WTC11 (cell line): ENCODE results near the gene NMUR1. TPM values are rescaled to one million over a fixed set of nuclear protein-coding genes. Genes with fewer than 3 reads are reported as not detected.

Source experiments
- ATAC-seq: fragments of 200-7000 bp; cut with Tn5 transposase; 2 replicates; pipeline ENCODE4 v1.10.0; 2021; ENCODE audit warnings: mild to moderate bottlenecking, moderate library complexity
- CTCF ChIA-PET: fragments of 300-600 bp; sonication (Branson Sonifier 250); formaldehyde crosslinking; loops from one replicate; lab custom pipeline; 2021; ENCODE audit warnings: antibody characterized with exemption; lab: Charles Lee
- POLR2A ChIA-PET: fragments of 350-600 bp; sonication (Branson Sonifier 250); formaldehyde crosslinking; loops from one replicate; lab custom pipeline; 2021; ENCODE audit warnings: antibody characterized with exemption; lab: Charles Lee
- DNase-seq: peaks from one replicate; pipeline ENCODE4 v3.0.0; 2021; ENCODE audit warnings: low spot score
- H3K27ac Mint-ChIP-seq: 2 replicates; pipeline ENCODE4 v1.8.0; 2021; ENCODE audit warnings: mixed read lengths
- H3K27me3 Mint-ChIP-seq: 2 replicates; pipeline ENCODE4 v1.8.0; 2021; ENCODE audit warnings: low read depth, mild to moderate bottlenecking, moderate library complexity, mixed read lengths
- H3K36me3 Mint-ChIP-seq: 2 replicates; pipeline ENCODE4 v1.8.0; 2021; ENCODE audit warnings: mixed read lengths
- H3K4me1 Mint-ChIP-seq: 2 replicates; pipeline ENCODE4 v1.8.0; 2022; ENCODE audit warnings: mixed read lengths
- H3K4me3 Mint-ChIP-seq: 2 replicates; pipeline ENCODE4 v1.8.0; 2021; ENCODE audit warnings: mild to moderate bottlenecking, moderate library complexity, mixed read lengths
- H3K9me3 Mint-ChIP-seq: 2 replicates; pipeline ENCODE4 v1.8.0; 2021; ENCODE audit warnings: mixed read lengths
- CBFB ChIP-seq: sonication (generic); formaldehyde crosslinking; IDR thresholded peaks from 2 replicates; pipeline ENCODE4 v1.8.1; 2022; ENCODE audit warnings: mild to moderate bottlenecking, low read depth, missing genetic modification reagents
- CREB1 ChIP-seq: sonication (generic); formaldehyde crosslinking; IDR thresholded peaks from 2 replicates; pipeline ENCODE4 v1.8.0; 2023; ENCODE audit warnings: mild to moderate bottlenecking, missing genetic modification reagents
- EMX1 ChIP-seq: fragments of 250-450 bp; sonication (Bioruptor Pico); IDR thresholded peaks from 2 replicates; pipeline ENCODE4 v1.8.0; 2021; ENCODE audit warnings: mild to moderate bottlenecking
- ETV6 ChIP-seq: sonication (generic); formaldehyde crosslinking; IDR thresholded peaks from 2 replicates; pipeline ENCODE4 v1.8.1; 2022; ENCODE audit warnings: mild to moderate bottlenecking, missing genetic modification reagents
- FOXJ3 ChIP-seq: sonication (generic); formaldehyde crosslinking; IDR thresholded peaks from 2 replicates; pipeline ENCODE4 v1.9.0; 2021; ENCODE audit warnings: missing genetic modification reagents, mild to moderate bottlenecking, borderline replicate concordance
- GABPB1 ChIP-seq: sonication (generic); formaldehyde crosslinking; IDR thresholded peaks from 2 replicates; pipeline ENCODE4 v1.8.1; 2023; ENCODE audit warnings: mild to moderate bottlenecking, missing genetic modification reagents
- GRHL2 ChIP-seq: fragments of 250-450 bp; sonication (Bioruptor Pico); IDR thresholded peaks from 2 replicates; pipeline ENCODE4 v1.8.0; 2022; ENCODE audit warnings: mild to moderate bottlenecking, moderate library complexity; ENCODE audit not compliant: insufficient replicate concordance, severe bottlenecking
- GTF2I ChIP-seq: fragments of 250-450 bp; sonication (Bioruptor Pico); conservative IDR thresholded peaks from 2 replicates; pipeline ENCODE4 v1.4.0; 2021; ENCODE audit warnings: mild to moderate bottlenecking
- IRF2 ChIP-seq: sonication (generic); formaldehyde crosslinking; IDR thresholded peaks from 2 replicates; pipeline ENCODE4 v1.8.0; 2022; ENCODE audit warnings: low read depth, missing genetic modification reagents, borderline replicate concordance
- MXD4 ChIP-seq: fragments of 250-450 bp; sonication (Bioruptor Pico); IDR thresholded peaks from 2 replicates; pipeline ENCODE4 v1.8.0; 2021; ENCODE audit warnings: mild to moderate bottlenecking, moderate library complexity, borderline replicate concordance
- MYBL2 ChIP-seq: sonication (generic); formaldehyde crosslinking; IDR thresholded peaks from 2 replicates; pipeline ENCODE4 v1.8.1; 2023; ENCODE audit warnings: mild to moderate bottlenecking, moderate library complexity, missing genetic modification reagents
- PRRX2 ChIP-seq: fragments of 250-450 bp; sonication (Bioruptor Pico); IDR thresholded peaks from 2 replicates; pipeline ENCODE4 v1.8.0; 2021; ENCODE audit warnings: mild to moderate bottlenecking
- TEAD1 ChIP-seq: sonication (generic); formaldehyde crosslinking; IDR thresholded peaks from 2 replicates; pipeline ENCODE4 v1.8.0; 2022; ENCODE audit warnings: mild to moderate bottlenecking, missing genetic modification reagents
- USF2 ChIP-seq: sonication (generic); formaldehyde crosslinking; IDR thresholded peaks from 2 replicates; pipeline ENCODE4 v1.8.1; 2023; ENCODE audit warnings: mild to moderate bottlenecking, missing genetic modification reagents, moderate library complexity
- ZNF138 ChIP-seq: sonication (generic); formaldehyde crosslinking; conservative IDR thresholded peaks from 2 replicates; pipeline ENCODE4 v1.8.1; 2022; ENCODE audit warnings: mild to moderate bottlenecking, moderate library complexity, missing genetic modification reagents
- ZNF263 ChIP-seq: sonication (generic); formaldehyde crosslinking; IDR thresholded peaks from 2 replicates; pipeline ENCODE4 v1.8.1; 2022; ENCODE audit warnings: low read depth, mild to moderate bottlenecking, moderate library complexity, missing genetic modification reagents
- ZNF423 ChIP-seq: fragments of 250-450 bp; sonication (Bioruptor Pico); IDR thresholded peaks from 2 replicates; pipeline ENCODE4 v2.1.2; 2022; ENCODE audit warnings: mild to moderate bottlenecking, moderate library complexity
- total RNA-seq: library from RNA; stranded (reverse); gene quantifications from 3 replicates; pipeline ENCODE4 v1.2.3, GENCODE V29; 2021
- TF ChIP-seq, protein P1 (sequence below): sonication (generic); formaldehyde crosslinking; conservative IDR thresholded peaks from 2 replicates; pipeline ENCODE4 v1.8.1; 2023; ENCODE audit warnings: mild to moderate bottlenecking, low read depth, missing genetic modification reagents, moderate library complexity
- TF ChIP-seq, protein P2 (sequence below): sonication (generic); formaldehyde crosslinking; IDR thresholded peaks from 2 replicates; pipeline ENCODE4 v1.8.0; 2022; ENCODE audit warnings: mild to moderate bottlenecking, missing genetic modification reagents
- TF ChIP-seq, protein P3 (sequence below): sonication (generic); formaldehyde crosslinking; IDR thresholded peaks from 2 replicates; pipeline ENCODE4 v1.8.1; 2022; ENCODE audit warnings: missing genetic modification reagents, borderline replicate concordance
- TF ChIP-seq, protein P4 (sequence below): sonication (generic); formaldehyde crosslinking; IDR thresholded peaks from 2 replicates; pipeline ENCODE4 v1.8.0; 2023; ENCODE audit warnings: missing genetic modification reagents

NMUR1 gene
- total RNA-seq, 1 experiment from 2014 or later = 0.42 TPM

- no peaks in the 10 kb centered on the region for H3K4me1 Mint-ChIP-seq
- no peaks in the 10 kb centered on the region for H3K27me3 Mint-ChIP-seq
- no peaks in the 10 kb centered on the region; the same call in 1 of the 2 replicates for H3K36me3 Mint-ChIP-seq
- TF ChIP-seq CREB1 (CRISPR knock-in tag) = no peak
- no peak for TF ChIP-seq GABPB1 (CRISPR knock-in tag)
- TF ChIP-seq CBFB (CRISPR knock-in tag) = no peak
- TF ChIP-seq FOXJ3 (CRISPR knock-in tag) = no peak
- no peak for TF ChIP-seq ZNF138 (CRISPR knock-in tag)
- TF ChIP-seq TEAD1 = no peak
- TF ChIP-seq ZNF423 (CRISPR knock-in tag) = no peak
- TF ChIP-seq MXD4 (CRISPR knock-in tag) = no peak
- TF ChIP-seq, protein P1, sequence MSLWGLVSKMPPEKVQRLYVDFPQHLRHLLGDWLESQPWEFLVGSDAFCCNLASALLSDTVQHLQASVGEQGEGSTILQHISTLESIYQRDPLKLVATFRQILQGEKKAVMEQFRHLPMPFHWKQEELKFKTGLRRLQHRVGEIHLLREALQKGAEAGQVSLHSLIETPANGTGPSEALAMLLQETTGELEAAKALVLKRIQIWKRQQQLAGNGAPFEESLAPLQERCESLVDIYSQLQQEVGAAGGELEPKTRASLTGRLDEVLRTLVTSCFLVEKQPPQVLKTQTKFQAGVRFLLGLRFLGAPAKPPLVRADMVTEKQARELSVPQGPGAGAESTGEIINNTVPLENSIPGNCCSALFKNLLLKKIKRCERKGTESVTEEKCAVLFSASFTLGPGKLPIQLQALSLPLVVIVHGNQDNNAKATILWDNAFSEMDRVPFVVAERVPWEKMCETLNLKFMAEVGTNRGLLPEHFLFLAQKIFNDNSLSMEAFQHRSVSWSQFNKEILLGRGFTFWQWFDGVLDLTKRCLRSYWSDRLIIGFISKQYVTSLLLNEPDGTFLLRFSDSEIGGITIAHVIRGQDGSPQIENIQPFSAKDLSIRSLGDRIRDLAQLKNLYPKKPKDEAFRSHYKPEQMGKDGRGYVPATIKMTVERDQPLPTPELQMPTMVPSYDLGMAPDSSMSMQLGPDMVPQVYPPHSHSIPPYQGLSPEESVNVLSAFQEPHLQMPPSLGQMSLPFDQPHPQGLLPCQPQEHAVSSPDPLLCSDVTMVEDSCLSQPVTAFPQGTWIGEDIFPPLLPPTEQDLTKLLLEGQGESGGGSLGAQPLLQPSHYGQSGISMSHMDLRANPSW (CRISPR knock-in tag) = no peak
- TF ChIP-seq ETV6 (CRISPR knock-in tag) = no peak
- no peak for TF ChIP-seq GTF2I
- no peak for TF ChIP-seq ZNF263
- TF ChIP-seq EMX1 (CRISPR knock-in tag) = no peak
- ChIA-PET POLR2A (interaction anchor here (0.7 kb wide), 1 partner anchor 324 kb away, joined by 5 read pairs; no protein-coding TSS in a partner anchor), CTCF (no interaction called here)
- peaks cover 18% of the 10 kb centered on the region for H3K9me3 Mint-ChIP-seq
- ATAC-seq (no peak), DNase-seq (no peak)
- no peak overlapping the region for H3K27ac Mint-ChIP-seq
- no peak overlapping the region for H3K4me3 Mint-ChIP-seq
These were observed 17.3 kb upstream of the NMUR1 start for GRCh38 chr2:231547315-231548110.

- no peak for ATAC-seq
- CTCF ChIA-PET = interaction anchor here (0.6 to 1.1 kb wide), 2 partner anchors 29 to 619 kb away, joined by 5 read pairs; no protein-coding TSS in a partner anchor
- H3K27ac Mint-ChIP-seq = no peak overlapping the region
These were observed 15.9 kb upstream of the NMUR1 start for GRCh38 chr2:231546014-231546715.

More at GRCh38 chr2:231546014-231546715, 15.9 kb upstream of the NMUR1 start:
- Mint-ChIP-seq H3K4me1 (no peaks in the 10 kb centered on the region), H3K27me3 (no peaks in the 10 kb centered on the region), H3K9me3 (peaks cover 19% of the 10 kb centered on the region), H3K36me3 (no peaks in the 10 kb centered on the region; the same call in 1 of the 2 replicates), H3K4me3 (no peak overlapping the region)
- TF ChIP-seq, protein P2, sequence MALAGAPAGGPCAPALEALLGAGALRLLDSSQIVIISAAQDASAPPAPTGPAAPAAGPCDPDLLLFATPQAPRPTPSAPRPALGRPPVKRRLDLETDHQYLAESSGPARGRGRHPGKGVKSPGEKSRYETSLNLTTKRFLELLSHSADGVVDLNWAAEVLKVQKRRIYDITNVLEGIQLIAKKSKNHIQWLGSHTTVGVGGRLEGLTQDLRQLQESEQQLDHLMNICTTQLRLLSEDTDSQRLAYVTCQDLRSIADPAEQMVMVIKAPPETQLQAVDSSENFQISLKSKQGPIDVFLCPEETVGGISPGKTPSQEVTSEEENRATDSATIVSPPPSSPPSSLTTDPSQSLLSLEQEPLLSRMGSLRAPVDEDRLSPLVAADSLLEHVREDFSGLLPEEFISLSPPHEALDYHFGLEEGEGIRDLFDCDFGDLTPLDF (CRISPR knock-in tag) = no peak
- no peak for TF ChIP-seq USF2 (CRISPR knock-in tag)
- no peak for TF ChIP-seq PRRX2
- TF ChIP-seq, protein P3, sequence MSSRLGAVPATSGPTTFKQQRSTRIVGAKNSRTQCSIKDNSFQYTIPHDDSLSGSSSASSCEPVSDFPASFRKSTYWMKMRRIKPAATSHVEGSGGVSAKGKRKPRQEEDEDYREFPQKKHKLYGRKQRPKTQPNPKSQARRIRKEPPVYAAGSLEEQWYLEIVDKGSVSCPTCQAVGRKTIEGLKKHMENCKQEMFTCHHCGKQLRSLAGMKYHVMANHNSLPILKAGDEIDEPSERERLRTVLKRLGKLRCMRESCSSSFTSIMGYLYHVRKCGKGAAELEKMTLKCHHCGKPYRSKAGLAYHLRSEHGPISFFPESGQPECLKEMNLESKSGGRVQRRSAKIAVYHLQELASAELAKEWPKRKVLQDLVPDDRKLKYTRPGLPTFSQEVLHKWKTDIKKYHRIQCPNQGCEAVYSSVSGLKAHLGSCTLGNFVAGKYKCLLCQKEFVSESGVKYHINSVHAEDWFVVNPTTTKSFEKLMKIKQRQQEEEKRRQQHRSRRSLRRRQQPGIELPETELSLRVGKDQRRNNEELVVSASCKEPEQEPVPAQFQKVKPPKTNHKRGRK (CRISPR knock-in tag) = no peak
- TF ChIP-seq GRHL2 (CRISPR knock-in tag) = no peak
- no peak for TF ChIP-seq IRF2 (CRISPR knock-in tag)
- TF ChIP-seq, protein P4, sequence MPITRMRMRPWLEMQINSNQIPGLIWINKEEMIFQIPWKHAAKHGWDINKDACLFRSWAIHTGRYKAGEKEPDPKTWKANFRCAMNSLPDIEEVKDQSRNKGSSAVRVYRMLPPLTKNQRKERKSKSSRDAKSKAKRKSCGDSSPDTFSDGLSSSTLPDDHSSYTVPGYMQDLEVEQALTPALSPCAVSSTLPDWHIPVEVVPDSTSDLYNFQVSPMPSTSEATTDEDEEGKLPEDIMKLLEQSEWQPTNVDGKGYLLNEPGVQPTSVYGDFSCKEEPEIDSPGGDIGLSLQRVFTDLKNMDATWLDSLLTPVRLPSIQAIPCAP (CRISPR knock-in tag) = no peak
- no peak for TF ChIP-seq ZNF423 (CRISPR knock-in tag)
- TF ChIP-seq MYBL2 (CRISPR knock-in tag) = no peak
- POLR2A ChIA-PET = no interaction called here
- no peak for DNase-seq
